Skin of body (tissue), 2 donors: ENCODE results near the gene CMTM8. TPM values are rescaled to one million over a fixed set of nuclear protein-coding genes. Genes with fewer than 3 reads are reported as not detected.

Source experiments
- DNase-seq: peaks from one replicate; lab custom pipeline; 2025; lab: John Stamatoyannopoulos, UW
- total RNA-seq: library from RNA; depleted of rRNA; stranded (reverse); fragments of >200 nt; gene quantifications from one replicate; pipeline ENCODE4 v1.2.3, GENCODE V29; 2014

The CMTM8 gene
- total RNA-seq, 1 donor from 2014 or later, result 2.8 TPM

DNA sequence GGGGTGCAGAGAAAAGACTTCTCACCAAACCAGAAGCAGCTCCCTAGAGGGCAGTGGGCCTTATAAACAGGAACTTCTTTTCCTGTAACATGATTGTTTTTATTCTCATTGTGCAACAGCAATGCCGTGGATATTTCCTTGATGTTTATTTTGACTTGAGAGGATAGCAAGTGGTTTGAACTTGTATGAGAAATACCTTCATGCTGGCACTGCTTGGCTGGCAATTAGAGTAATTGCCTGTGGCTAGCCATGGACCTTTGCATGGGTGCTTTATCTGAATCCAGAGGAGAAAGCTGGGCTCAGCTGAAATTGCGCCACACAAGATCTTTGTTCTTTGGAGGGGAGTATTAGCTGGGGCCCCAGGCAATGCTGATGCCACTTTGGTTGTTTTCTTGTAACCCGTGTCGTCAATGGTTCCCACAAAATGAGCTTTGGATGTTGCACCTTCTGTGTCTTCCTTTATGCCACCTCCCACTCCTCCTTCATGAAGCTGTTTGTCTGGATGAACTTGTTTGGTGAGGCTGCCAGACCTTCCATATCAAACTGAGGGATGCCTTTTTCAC, 37.9 kb downstream of the CMTM8 start:
- no peak for DNase-seq

DNA sequence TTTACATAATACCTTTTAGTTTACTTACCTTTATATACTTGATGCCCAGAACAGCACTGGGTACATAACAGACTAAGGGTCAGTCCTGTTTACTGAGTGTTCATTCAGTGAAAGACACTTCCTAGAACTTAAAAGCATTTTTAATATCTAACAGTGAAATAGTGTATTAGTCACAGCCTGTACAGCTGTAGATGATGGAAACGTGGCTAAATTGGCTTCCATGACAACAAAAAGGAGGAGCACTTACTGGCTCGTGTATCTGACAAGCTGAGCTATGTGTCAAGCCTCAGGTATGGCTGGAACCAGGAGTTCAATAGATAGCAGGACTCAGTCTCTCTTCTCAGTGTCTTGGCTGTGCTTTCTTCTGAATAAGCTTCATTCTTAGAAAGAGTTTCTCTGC, 40.2 kb downstream of the CMTM8 start:
- DNase-seq, result no peak

DNA sequence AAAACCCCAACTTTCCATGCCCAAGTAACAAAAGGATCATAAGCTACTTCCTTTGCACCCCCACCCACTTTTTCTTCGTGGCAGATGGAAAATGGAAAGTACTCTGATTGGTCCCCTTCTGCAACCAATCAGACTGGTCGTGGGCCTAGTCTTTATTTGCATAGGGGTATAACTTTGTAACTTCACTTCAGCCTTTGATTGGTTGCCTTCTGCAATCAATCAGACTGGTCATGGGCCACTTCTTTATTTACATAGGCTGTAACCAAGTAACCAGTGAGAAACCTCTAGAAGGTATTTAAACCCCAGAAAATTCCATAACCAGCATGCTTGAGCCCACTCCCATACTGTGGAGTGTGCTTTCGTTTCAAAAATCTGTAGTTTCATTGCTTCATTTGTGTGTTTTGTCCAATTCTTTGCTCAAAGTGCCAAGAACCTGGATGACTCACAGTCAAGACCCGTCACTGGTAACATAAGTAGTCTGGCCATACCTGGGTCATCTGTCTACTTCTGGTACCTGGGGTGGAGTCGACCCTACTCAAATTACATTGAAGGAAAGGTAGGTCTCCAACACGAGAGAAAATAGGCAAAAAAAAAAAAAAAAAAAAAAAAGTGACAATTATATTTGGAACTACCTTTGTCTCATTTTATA, 41.9 kb downstream of the CMTM8 start:
- DNase-seq, result no peak

DNA sequence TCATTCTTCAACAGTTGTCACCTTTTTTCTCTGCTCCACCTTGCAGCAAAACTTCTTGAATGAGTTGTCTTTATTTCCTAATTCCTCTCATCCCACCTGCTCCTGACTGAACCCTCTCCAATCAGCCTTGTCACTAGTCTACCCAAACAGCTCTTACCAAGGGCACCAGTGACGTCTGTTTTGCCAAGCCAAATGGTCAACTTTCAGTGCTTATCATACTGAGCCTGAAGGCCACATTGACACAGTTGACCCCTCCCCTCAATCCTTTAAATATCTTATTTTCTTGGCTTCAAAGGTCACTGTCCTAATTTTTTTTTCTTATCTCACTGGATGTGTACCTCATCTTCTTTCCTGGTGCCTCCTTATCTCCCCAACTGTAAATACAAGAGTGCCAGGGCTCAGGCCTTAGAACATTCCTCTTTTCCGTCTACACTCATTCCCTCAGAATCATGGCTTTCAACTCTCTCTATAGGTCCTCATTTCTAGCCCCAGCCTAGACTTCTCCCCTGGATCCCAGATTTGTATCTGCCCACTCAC, 43.2 kb downstream of the CMTM8 start:
- DNase-seq, result no peak

DNA sequence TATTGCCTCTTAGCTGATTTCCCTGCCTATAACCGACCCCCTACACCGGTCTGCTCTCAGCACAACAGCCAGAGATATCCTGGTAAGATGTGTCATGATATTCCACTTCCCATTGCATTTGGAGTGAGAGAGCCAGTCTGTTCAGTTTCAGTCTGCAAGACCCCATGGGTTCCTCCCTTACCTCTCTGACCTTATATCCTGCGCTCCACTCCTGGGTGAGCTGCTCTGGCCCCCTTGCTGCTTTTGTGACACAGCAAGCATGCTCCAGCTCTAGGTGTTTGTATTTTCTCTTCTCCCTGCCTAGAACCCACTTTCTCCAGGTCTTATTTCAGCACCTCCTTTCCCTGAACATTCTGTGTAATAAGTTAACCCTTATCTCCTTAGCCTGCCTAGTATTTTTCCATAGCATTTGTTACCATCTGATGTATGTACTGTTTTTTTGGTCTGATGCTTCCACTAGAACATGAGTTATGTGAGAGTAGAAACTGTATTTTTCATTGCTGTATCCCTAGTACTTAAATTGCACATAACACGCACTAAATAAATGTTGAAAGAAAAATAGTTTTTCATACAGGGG, 44.2 kb downstream of the CMTM8 start:
- DNase-seq, result no peak

DNA sequence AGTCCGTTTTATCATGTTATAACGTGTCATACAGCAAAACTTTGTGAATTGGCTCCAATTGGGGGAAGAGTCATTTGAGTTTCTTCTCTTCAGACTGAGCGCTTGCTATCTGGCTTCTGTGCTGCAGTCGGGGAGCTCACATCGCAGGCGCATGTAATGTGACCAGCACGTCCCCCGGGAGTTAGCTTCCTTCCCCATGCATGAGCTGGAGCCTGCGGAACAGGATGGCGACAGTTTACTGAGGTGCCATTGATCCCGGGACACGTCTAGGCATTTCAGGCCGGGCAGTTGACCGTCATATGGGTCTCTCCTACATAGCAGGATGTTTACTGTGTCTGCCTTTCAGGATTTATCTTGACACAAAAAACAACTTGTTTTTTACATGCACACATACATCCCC, 44.8 kb downstream of the CMTM8 start:
- DNase-seq, result no peak

DNA sequence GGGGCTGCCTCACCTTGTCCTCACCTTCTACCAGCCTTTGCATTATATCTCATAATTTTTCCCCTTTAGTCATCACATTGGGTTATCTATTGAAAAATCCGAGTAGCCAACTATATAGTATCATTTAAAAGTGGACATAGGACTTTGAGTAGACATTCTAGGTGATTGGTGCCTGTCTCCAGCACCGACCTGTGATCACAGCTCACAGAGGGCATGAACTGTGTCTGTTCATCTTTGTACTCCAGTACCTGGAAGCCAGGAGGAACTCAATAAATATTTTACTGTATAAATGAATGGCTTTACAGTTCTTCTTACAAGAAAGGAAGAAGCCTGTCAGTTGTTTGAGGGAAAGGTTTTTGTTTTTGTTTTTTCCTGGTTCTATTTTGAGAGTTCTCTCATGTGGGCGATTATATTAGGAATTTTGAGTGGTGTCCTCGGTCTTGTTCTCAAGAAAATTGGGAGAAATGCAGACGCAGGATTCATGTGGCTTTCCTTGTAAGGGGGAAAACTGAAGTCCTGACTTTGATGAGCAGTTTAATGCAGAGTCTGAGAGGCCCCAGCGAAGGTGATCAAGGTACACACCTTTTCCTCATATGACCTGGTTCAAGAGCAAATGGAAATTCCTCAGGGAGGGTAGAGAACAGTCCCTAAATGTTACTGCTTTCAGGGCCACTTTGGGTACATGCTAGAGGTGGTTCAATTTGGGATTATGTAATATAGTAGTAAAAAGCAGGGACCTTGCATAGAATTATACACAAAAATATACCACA, 46.1 kb downstream of the CMTM8 start:
- no peak for DNase-seq

DNA sequence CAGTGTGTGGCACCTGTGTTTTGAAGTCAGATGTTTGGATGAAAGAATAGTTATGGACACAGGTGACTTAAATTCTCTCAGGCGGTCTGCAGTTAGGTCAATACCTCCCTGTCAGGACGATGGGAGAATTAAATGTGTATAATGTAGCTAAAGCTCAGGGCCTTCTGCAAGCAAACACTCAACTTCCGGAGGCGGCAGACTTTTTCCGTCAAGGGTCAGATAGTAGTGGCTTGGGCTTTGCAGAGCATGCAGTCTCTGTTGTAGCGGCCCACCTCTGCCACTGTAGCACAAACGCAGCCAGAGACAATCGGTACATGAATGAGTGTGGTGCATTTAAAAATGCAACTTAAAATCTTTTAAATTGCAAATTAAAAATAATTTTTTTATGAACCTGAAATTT, 47.4 kb downstream of the CMTM8 start:
- no peak for DNase-seq

DNA sequence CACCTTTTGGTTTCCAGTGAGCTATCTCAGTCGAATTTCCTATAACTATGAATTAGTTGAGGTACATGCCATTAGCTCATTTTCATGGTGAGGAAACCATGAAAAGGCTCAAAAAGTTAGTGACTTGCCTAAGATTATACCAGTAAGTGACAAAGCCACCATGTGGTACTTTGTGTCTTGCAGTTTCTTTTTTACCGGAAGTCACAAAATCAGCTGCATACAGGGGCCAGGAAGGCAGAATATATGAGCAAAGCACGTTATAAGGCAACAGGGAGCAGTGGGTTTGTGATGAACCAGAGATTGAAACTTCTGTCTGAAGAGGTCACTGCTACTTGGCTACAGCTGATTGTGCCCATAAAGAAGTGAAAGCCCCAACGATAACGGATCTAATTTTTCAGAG, 50.3 kb downstream of the CMTM8 start:
- DNase-seq, result no peak

DNA sequence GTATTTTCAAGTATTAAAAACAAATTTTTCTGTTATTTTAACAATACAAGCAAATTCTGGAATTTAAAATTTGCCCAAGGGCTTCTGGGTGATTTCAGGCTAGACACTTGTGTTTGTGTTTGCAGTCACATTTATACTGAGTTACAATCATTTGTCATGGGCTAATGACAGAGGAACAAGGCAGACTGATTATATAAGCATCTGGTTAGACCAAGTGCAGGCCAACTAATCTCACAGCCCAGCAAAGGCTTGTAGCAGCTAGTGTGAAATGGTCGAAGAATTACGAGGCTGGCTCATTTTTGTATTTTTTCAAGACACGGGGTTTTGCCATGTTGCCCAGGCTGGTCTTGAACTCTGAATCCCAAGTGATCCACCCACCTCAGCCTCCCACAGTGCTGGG, 52.1 kb downstream of the CMTM8 start:
- DNase-seq, result no peak

DNA sequence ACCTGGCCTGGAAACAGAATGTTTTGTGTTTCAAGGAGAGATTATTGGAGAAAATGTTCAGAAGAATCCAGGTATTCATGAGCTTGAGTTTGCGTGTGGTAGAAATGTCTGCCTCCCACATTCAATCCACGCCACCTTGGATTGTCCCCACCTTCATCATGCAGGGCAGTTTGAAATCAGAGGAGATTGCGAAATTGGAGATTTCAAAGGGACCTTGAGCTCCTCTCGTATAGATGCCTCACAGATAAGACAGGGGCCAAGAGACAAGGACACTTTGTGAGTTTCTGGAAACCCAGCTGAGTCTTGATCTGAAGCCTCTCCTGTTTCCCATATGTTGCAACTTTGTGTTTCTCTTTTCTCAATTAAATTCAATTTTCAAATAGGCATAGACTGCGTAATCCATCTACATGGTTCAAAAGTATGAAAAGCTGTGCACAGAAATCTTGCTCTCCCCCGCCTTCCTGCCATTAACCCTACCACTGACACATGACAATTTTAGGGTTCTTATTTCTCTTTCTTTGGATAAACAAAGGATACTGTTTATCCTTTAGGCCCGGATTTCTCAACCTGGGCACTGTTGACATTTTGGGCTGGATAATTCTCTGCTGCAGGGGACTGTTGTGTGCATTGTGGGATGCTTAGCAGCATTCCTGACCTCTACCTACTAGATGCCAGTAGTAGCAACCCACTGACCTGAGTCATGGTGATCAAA, 53.8 kb downstream of the CMTM8 start:
- no peak for DNase-seq

DNA sequence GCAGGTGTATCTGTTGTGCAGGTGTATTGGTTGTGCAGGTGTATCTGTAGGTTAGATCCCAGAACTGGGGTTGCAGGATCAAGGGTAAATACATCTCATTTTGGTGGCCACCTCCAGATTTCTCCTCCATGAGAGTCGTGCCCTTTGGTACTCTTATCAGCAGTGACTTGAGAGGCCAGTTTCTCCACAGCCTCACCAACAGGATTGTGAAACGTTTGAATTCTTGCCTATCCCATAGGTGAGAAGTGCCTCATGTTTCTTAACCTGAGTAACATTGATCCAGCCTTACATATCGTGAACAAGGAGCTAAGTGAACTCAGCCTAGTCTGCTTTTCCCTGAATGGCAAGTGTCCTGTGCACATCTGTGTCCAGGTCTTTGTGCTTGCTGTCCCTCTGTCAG, 55.4 kb downstream of the CMTM8 start:
- no peak for DNase-seq

DNA sequence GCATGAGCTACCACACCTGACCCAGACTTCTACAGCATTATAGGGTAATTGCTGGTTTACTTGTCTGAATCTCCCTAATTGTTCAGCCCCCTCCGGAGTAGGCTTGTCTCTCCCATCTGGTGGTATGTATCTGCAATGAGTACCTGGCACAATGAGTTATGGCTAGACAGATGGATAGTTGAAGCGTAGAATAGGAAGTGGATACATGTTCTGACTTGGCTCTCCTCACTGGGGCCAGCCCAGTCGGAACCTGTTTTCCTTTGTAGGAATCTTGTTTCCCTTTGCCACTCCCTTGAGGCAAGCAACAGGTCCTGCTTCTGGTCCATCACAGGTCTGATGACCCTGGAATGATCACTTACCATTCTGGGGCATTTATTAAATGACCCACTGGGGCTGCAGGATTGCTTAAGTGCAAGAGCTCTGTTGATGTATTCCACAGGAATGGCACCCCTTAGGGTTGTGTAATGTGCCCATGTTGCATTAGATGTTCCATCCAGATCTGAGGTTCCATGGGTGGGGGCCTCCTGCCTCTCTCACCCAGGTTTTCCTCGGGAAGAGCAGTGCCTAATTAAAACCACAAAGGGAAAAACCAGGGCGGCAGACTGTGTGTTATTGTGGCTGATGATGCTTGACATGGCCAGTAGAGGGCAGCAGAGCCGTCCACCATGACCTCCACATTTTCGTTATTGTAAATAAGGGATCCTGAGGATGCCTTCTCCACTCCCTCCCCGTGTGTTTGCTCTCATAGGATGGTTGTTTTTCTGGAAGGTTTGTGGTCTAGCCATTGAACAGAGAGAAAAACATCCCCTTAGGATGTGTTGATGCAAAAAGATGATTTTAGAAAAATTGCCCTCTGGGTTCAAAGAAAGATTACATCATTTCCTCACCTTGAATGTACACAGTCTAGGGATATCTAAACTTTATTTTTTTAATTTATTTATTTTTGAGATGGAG, 58.0 kb downstream of the CMTM8 start:
- DNase-seq, result peak; percentile 9

DNA sequence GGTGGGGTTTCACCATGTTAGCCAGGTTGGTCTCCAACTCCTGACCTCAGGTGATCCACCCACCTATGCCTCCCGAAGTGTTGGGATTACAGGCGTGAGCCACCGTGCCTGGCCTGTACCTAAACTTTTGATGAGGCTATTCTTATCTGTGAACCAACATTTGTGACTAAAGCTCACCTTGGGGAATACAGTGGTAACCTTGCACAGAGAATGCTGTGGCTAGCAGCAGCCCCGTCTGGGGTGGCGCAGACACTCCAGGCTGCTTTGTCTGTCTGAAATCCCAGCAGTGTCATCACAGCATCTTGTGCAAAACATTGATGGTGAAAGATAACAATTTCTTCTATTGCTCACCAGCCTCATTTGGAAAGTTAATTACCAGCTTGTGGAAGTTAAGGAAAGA, 58.9 kb downstream of the CMTM8 start:
- DNase-seq, result no peak

DNA sequence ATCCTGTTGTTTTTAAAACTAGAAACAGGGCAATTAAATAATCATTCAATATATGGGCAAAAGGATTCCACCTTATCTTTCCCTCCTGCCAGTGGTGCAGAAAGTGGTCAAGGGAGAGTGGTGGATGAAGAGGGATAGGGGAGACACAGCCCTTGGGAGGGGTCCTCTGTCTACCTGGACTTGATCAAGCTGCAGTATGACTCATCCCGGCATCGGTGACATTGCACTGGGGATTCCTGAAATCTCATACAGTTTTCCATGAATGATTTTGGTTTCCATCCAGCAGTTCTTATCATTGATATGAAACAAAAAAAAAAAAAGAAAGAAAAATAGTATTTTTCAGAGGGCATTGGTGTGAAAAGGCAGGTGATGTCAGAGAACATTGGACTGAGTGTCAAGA, 62.9 kb downstream of the CMTM8 start:
- DNase-seq, result no peak

DNA sequence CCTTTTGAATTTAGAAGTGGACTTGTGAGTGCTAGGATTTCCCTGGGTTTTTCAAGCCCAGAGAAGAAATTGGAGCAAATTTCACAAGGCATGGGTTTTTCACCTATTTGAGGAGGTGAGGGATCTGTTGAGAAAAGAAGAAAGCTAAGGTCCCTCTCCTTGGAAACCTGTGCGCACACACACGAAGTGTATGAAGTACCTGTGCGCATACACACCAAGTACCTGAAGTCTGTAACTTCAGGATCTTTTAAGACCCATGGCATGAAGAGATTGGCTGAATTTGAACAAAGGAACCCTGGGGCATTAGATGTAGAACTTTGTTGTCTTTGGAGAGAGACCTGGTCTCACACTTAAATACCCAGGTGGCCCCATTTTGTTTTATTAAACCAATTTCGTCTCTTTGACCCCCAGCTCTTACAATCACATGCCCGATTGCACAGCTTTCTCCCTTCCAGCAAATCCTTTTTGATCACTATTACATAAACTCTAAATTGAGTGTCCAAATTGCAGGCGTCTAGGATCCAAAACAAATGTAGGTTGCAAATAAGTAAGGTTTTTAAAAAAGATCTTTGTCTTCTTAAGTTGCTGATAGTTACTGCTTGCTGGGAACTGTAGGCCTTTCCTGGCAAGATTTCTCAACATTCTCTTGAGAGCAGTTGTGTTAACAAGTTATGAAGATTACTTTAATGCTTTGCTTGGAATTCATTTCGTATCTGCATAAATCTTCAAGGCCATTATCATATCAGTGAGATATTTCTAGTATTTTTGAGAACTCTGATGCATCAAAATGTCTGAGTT, 64.3 kb downstream of the CMTM8 start:
- DNase-seq, result peak; percentile 51

DNA sequence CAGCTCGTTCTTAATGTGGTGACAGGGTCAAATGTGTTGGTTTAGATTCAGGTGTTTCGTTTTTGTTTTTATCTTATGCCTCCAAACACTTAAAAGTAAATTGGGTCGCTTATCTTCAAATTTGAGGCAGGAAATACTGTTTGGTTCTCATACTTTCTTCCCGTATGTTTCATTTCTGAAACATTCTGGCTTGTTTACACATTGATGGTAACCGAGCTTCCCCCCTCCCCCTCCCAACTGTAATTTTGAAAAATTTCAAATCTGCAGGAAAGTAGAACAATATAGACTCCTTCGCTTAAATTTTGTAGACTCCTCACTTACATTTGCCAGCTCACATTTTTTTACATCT, 64.9 kb downstream of the CMTM8 start:
- no peak for DNase-seq

DNA sequence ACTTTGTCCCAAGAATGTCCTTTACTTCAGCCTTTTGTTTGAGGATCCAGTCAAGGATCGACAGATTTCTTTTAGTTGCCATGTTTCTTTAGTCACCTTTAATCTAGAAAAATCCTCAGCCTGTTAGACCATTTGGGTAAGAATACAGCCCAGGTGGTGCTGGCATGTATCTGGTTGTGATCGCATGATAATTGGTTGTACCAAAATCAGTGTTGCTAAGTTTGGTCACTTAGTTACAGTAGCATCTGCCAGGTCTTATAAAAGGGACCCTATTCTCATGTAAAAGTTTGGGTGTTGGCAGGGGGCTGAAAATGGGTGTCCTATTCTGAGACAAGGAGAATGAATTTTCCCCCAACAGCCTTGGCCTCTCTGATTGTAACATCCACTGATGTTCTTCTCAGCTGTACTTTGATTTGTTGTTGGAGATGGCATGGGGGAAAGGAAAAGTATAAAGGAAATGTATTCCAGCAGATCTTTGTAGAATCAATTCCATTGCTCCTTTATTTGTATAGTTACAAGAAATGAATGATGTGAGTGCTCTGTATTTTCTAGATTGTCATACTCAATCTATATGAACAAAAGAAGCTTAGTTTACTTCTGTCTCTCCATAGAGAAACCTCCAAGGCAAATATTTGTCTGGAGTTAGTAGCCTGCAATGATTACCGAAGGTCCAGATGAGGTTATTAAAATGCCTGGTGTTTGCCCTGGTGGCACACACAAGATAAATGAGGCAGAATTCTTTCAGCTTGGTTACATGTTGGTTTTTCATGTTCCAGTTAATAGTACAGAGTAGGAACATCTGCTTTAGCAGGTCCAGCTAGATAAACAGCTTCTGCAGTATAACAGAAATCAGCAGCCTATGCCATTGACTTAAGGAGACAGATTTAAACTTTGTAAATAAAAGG, 65.7 kb downstream of the CMTM8 start:
- no peak for DNase-seq
